ENCODE results near the gene SEMA3D. TPM values are rescaled to one million over a fixed set of nuclear protein-coding genes. Genes with fewer than 3 reads are reported as not detected.

Gene SEMA3D
- total RNA-seq, 1 experiment from 2014 or later, result 1.4 TPM

GRCh38 chr7:85019176-85019575 lies 167.7 kb downstream of the SEMA3D start:
- no peaks in the 10 kb centered on the region for H3K4me1 ChIP-seq (ENCODE audit: control insufficient read depth in 1 of 2, insufficient read depth in 2 of 2, low read length in 2 of 2)
- CTCF ChIA-PET, result no interaction called here
- no peaks in the 10 kb centered on the region for H3K36me3 ChIP-seq (ENCODE audit: control insufficient read depth in 1 of 2, insufficient read depth in 2 of 2, low read length in 2 of 2)
- no peaks in the 10 kb centered on the region for H4K20me1 ChIP-seq (ENCODE audit: insufficient read depth)
- H3K27ac ChIP-seq (ENCODE audit: low read depth, low read length), result no peak overlapping the region
- H3K27me3 ChIP-seq (ENCODE audit: insufficient read depth, low read length), result no peaks in the 10 kb centered on the region
- no peak overlapping the region for H3K4me3 ChIP-seq (replicated peaks in 1 of 2; ENCODE audit: low read depth in 1 of 2, low read length in 2 of 2)
- no peak for TF ChIP-seq RAD21 (IDR thresholded peaks at IDR 0.05; ENCODE audit: low read depth)
- TF ChIP-seq EZH2phosphoT487 (IDR thresholded peaks at IDR 0.05; ENCODE audit: borderline replicate concordance), result no peak
- H3K9me3 ChIP-seq (ENCODE audit: control insufficient read depth in 1 of 2, insufficient read depth in 1 of 2, low read depth in 1 of 2, low read length in 2 of 2), result no peaks in the 10 kb centered on the region
- H3K4me2 ChIP-seq (ENCODE audit: low read length), result no peak overlapping the region
- no peak overlapping the region for H3K9ac ChIP-seq (ENCODE audit: low read length)
- POLR2A ChIA-PET, result no interaction called here
- H3K9me2 ChIP-seq (ENCODE audit: insufficient read depth), result no peaks in the 10 kb centered on the region
- RAD21 ChIA-PET (ENCODE audit: low non-redundant PET in 1 of 2, low total read pairs in 2 of 2, uncharacterized antibody in 2 of 2, unreplicated experiment in 2 of 2), result no interaction called here
- BruUV-seq (replicated peaks), result no TSS peak
- no peaks in the 10 kb centered on the region for H3K79me2 ChIP-seq (ENCODE audit: insufficient read depth, low read length)
- DNase-seq (ENCODE audit: low read depth, low spot score) (no peak), ATAC-seq (no peak)
- intact Hi-C loops (cut with micrococcal nuclease), result no loop called here
- no peak overlapping the region for H2AFZ ChIP-seq (ENCODE audit: low read depth, low read length, poor library complexity, severe bottlenecking)

GRCh38 chr7:85018498-85018897 lies 168.4 kb downstream of the SEMA3D start:
- Histone ChIP-seq H3K27ac (ENCODE audit: low read depth, low read length) (no peak overlapping the region), H3K9me3 (ENCODE audit: control insufficient read depth in 1 of 2, insufficient read depth in 1 of 2, low read depth in 1 of 2, low read length in 2 of 2) (no peaks in the 10 kb centered on the region), H3K9ac (ENCODE audit: low read length) (no peak overlapping the region), H3K4me3 (replicated peaks in 1 of 2; ENCODE audit: low read depth in 1 of 2, low read length in 2 of 2) (no peak overlapping the region), H3K4me1 (ENCODE audit: control insufficient read depth in 1 of 2, insufficient read depth in 2 of 2, low read length in 2 of 2) (no peaks in the 10 kb centered on the region), H3K36me3 (ENCODE audit: control insufficient read depth in 1 of 2, insufficient read depth in 2 of 2, low read length in 2 of 2) (no peaks in the 10 kb centered on the region), H3K27me3 (ENCODE audit: insufficient read depth, low read length) (no peaks in the 10 kb centered on the region), H4K20me1 (ENCODE audit: insufficient read depth) (no peaks in the 10 kb centered on the region), H2AFZ (ENCODE audit: low read depth, low read length, poor library complexity, severe bottlenecking) (no peak overlapping the region), H3K9me2 (ENCODE audit: insufficient read depth) (no peaks in the 10 kb centered on the region), H3K4me2 (ENCODE audit: low read length) (no peak overlapping the region), H3K79me2 (ENCODE audit: insufficient read depth, low read length) (no peaks in the 10 kb centered on the region)
- DNase-seq (ENCODE audit: low read depth, low spot score) (no peak), ATAC-seq (no peak)
- CTCF ChIA-PET, result no interaction called here
- no TSS peak for BruUV-seq (replicated peaks)
- RAD21 ChIA-PET (ENCODE audit: low non-redundant PET in 1 of 2, low total read pairs in 2 of 2, uncharacterized antibody in 2 of 2, unreplicated experiment in 2 of 2), result no interaction called here
- POLR2A ChIA-PET, result no interaction called here
- intact Hi-C loops (cut with micrococcal nuclease), result no loop called here
- TF ChIP-seq JUND (IDR thresholded peaks at IDR 0.05), result no peak
- no peak for TF ChIP-seq RAD21 (IDR thresholded peaks at IDR 0.05; ENCODE audit: low read depth)
- TF ChIP-seq ZBTB33 (IDR thresholded peaks at IDR 0.05; ENCODE audit: extremely low read depth, insufficient replicate concordance, low read length), result no peak
- TF ChIP-seq POLR2AphosphoS5 (IDR thresholded peaks at IDR 0.05; ENCODE audit: low read depth, low read length), result no peak
- TF ChIP-seq SP1 (IDR thresholded peaks at IDR 0.05; ENCODE audit: low read depth), result no peak
- TF ChIP-seq FOSL1 (IDR thresholded peaks at IDR 0.05; ENCODE audit: low read depth), result no peak
- TF ChIP-seq SIN3A (IDR thresholded peaks at IDR 0.05; ENCODE audit: low read depth), result no peak
- no peak for TF ChIP-seq SRF (IDR thresholded peaks at IDR 0.05; ENCODE audit: low read depth)
- no peak for TF ChIP-seq CEBPB (IDR thresholded peaks at IDR 0.05; ENCODE audit: low read depth)
- no peak for TF ChIP-seq ZNF274 (IDR thresholded peaks at IDR 0.05; ENCODE audit: low read depth, low read length)
- no peak for TF ChIP-seq ZFX (IDR thresholded peaks at IDR 0.05)
- no peak for TF ChIP-seq POLR2A (IDR thresholded peaks at IDR 0.05; ENCODE audit: borderline replicate concordance, extremely low read depth, insufficient read depth, insufficient read length)
- TF ChIP-seq EZH2phosphoT487 (IDR thresholded peaks at IDR 0.05; ENCODE audit: borderline replicate concordance), result no peak
- no peak for TF ChIP-seq MAX (IDR thresholded peaks at IDR 0.05)
- TF ChIP-seq CBX3 (IDR thresholded peaks at IDR 0.05; ENCODE audit: low read depth), result no peak
- no peak for TF ChIP-seq YY1 (IDR thresholded peaks at IDR 0.05; ENCODE audit: extremely low read depth, insufficient replicate concordance, low read depth, low read length)
- TF ChIP-seq EZH2 (IDR thresholded peaks at IDR 0.05), result no peak
- TF ChIP-seq REST (IDR thresholded peaks at IDR 0.05; ENCODE audit: low read depth), result no peak
